Osteocyte (in vitro differentiated cells): ENCODE data around the gene ZNF563. TPM values are rescaled to one million over a fixed set of nuclear protein-coding genes. Genes with fewer than 3 reads are reported as not detected.
"Not testable (repeated sequence)": the region's sequence is repeated elsewhere in the genome, so short reads cannot be mapped to it uniquely, and the experiment has no call there.

Experiments
- DNase-seq: peaks from one replicate; pipeline ENCODE4 v3.0.0; 2021; ENCODE audit warnings: mixed read lengths; ENCODE audit not compliant: unreplicated experiment; ENCODE audit errors: extremely low spot score
- H3K27ac Mint-ChIP-seq: one replicate; pipeline ENCODE4 v1.8.0; 2021; ENCODE audit warnings: mild to moderate bottlenecking, mixed read lengths; ENCODE audit not compliant: unreplicated experiment
- H3K27me3 Mint-ChIP-seq: one replicate; pipeline ENCODE4 v1.8.0; 2021; ENCODE audit warnings: mixed read lengths; ENCODE audit not compliant: unreplicated experiment
- H3K36me3 Mint-ChIP-seq: one replicate; pipeline ENCODE4 v1.8.0; 2021; ENCODE audit warnings: mixed read lengths; ENCODE audit not compliant: unreplicated experiment
- H3K4me1 Mint-ChIP-seq: one replicate; pipeline ENCODE4 v1.8.0; 2021; ENCODE audit warnings: mixed read lengths; ENCODE audit not compliant: unreplicated experiment
- H3K4me3 Mint-ChIP-seq: one replicate; pipeline ENCODE4 v1.8.0; 2021; ENCODE audit warnings: mild to moderate bottlenecking, moderate library complexity, mixed read lengths; ENCODE audit not compliant: unreplicated experiment
- H3K9me3 Mint-ChIP-seq: one replicate; pipeline ENCODE4 v1.8.0; 2021; ENCODE audit warnings: mixed read lengths; ENCODE audit not compliant: unreplicated experiment
- total RNA-seq: library from RNA; stranded (reverse); gene quantifications from 2 replicates; pipeline ENCODE4 v1.2.1, GENCODE V29; 2021
- TF ChIP-seq, protein P1 (sequence below): fragments of 200-600 bp; sonication (generic); IDR thresholded peaks from 2 replicates; pipeline ENCODE4 v1.5.0; 2021; ENCODE audit warnings: antibody characterized with exemption, mild to moderate bottlenecking, moderate library complexity

Gene ZNF563
- total RNA-seq, 1 donor from 2014 or later: 1.4 TPM

DNA sequence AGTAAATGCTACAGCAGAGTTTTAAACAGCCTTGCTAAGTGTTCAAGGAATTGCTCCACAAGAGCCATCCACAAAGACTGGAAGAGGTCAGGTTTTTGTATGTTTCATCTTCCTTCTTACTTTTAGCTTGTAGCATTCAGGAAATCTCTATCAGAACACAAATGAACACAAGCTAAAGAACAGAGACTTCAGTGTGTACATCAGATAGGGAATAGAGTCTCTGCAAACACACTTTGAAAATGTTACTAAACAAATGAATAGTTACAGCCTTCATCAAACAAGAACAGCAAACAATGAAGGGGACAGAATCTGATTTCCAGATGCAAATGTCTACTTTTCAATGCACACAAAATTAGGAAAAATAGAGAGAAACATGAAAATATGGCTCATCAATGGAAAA lies 7.7 kb downstream of the ZNF563 start:
- Mint-ChIP-seq H3K9me3 (peaks cover 43% of the 10 kb centered on the region), H3K4me1 (no peaks in the 10 kb centered on the region), H3K27me3 (no peaks in the 10 kb centered on the region), H3K36me3 (peaks cover 22% of the 10 kb centered on the region), H3K4me3 (no peak overlapping the region), H3K27ac (no peak overlapping the region)
- TF ChIP-seq, protein P1, sequence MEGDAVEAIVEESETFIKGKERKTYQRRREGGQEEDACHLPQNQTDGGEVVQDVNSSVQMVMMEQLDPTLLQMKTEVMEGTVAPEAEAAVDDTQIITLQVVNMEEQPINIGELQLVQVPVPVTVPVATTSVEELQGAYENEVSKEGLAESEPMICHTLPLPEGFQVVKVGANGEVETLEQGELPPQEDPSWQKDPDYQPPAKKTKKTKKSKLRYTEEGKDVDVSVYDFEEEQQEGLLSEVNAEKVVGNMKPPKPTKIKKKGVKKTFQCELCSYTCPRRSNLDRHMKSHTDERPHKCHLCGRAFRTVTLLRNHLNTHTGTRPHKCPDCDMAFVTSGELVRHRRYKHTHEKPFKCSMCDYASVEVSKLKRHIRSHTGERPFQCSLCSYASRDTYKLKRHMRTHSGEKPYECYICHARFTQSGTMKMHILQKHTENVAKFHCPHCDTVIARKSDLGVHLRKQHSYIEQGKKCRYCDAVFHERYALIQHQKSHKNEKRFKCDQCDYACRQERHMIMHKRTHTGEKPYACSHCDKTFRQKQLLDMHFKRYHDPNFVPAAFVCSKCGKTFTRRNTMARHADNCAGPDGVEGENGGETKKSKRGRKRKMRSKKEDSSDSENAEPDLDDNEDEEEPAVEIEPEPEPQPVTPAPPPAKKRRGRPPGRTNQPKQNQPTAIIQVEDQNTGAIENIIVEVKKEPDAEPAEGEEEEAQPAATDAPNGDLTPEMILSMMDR: no peak
- no peak for DNase-seq

DNA sequence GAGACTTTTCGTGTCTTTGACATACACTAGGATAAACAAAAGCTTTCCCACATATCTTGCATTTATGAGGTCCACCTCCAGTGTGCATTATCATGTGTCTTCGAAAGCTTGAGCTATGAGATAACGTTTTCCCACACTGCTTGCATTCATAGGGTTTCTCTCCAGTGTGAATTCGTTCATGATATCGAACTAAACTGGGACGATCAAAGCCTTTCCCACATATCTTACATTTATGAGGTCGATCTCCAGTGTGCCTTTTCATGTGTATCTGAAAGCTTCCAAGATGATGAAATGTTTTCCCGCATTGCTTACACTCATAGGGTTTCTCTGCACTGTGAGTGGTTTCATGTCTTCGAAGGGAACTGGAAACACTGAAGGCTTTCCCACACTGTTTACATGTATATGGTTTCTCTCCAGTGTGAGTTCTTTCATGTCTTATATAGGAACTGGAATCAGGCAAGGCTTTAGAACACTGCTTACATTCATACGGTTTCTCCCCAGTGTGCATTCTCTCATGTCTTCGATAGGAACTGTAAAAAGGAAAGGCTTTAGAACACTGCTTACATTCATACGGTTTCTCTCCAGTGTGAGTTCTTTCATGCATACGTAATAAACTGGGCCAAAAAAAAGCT lies 14.5 kb downstream of the ZNF563 start:
- peaks cover 40% of the 10 kb centered on the region for H3K36me3 Mint-ChIP-seq

DNA sequence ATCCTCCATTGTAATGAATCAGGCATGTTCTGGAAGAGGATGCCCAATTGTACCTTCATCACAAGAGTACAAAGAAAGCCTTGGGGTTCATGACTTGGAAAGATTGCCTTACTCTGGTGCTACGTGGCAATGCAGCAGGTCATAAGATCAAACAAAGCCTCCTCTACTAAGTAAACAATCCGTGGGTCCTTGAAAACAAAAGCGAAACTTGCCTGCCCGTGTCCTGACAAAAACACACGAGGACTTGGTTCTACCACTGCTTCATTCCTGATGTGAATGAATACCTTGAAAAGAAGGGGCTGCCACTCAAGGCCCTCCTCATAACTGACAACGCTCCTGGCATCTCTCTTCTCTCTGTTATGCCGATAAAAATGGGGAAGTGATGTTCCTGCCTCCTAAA lies 18.9 kb downstream of the ZNF563 start:
- Mint-ChIP-seq H3K27ac (no peak overlapping the region), H3K4me3 (no peak overlapping the region), H3K27me3 (no peaks in the 10 kb centered on the region), H3K9me3 (peaks cover 26% of the 10 kb centered on the region), H3K4me1 (no peaks in the 10 kb centered on the region), H3K36me3 (peaks cover 26% of the 10 kb centered on the region)
- TF ChIP-seq, protein P1: no peak
- peak; percentile 25 for DNase-seq

More for the DNA sequence above, 14.5 kb downstream of the ZNF563 start:
- no peak overlapping the region for H3K4me3 Mint-ChIP-seq
- DNase-seq: peak; percentile 2
- H3K27ac Mint-ChIP-seq: no peak overlapping the region
- no peaks in the 10 kb centered on the region for H3K27me3 Mint-ChIP-seq
- TF ChIP-seq, protein P1: no peak
- peaks cover 41% of the 10 kb centered on the region for H3K9me3 Mint-ChIP-seq
- no peaks in the 10 kb centered on the region for H3K4me1 Mint-ChIP-seq

DNA sequence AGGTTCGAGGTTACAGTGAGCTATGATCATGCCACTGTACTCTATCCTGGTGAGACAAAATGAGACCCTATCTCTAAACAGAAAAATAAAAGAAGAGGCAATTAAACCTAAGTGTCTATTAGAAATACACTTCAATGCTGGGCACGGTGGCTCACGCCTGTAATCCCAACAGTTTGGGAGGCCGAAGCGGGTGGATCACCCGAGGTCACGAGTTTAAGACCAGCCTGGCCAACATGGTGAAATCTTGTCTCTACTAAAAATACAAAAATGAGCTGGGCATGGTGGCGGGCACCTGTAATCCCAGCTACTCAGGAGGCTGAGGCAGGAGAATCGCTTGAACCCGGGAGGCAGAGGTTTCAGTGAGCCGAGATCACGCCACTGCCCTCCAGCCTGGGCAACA lies 24.5 kb downstream of the ZNF563 start:
- H3K27ac Mint-ChIP-seq: not testable (repeated sequence)

DNA sequence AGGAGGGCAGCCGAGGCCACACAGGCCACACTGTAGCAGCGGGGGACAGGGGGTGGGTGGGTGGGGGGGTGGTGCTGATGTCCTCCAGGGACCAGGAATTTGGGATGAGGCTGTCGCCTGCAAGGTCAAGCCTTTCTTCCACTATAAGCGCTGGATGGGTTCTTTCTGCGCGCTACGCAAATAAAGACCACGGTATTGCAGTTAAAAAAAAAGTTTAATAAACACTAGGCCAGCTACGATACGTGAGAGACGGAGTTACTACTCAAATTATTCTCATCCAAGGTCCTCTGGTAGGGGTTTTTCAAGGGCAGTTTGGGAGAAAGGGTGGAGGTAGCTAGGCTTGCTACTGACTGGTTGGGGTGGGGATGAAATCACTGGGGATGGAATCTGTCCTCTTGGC lies 38.2 kb downstream of the ZNF563 start:
- Mint-ChIP-seq H3K4me1 (peaks cover 24% of the 10 kb centered on the region), H3K27ac (peak overlapping the region; percentile 98), H3K9me3 (no peaks in the 10 kb centered on the region), H3K4me3 (peak overlapping the region; percentile 97), H3K36me3 (peaks cover 5% of the 10 kb centered on the region), H3K27me3 (no peaks in the 10 kb centered on the region)
- DNase-seq: no peak
- TF ChIP-seq, protein P1: no peak

More for the DNA sequence above, 24.5 kb downstream of the ZNF563 start:
- DNase-seq: peak; percentile 57
- not testable (repeated sequence) for H3K27me3 Mint-ChIP-seq, H3K4me3 Mint-ChIP-seq, H3K4me1 Mint-ChIP-seq, H3K36me3 Mint-ChIP-seq
- H3K9me3 Mint-ChIP-seq: peaks cover 12% of the 10 kb centered on the region
